AG04449 (cell line): ENCODE results near the gene ZNF236.

Experiments used
- CTCF ChIA-PET: fragments of 350-600 bp; formaldehyde crosslinking; extraction: SDS; loops from one replicate; lab custom pipeline; 2021; ENCODE audit warnings: antibody characterized with exemption; lab: Yijun Ruan, JAX
- POLR2A ChIA-PET: fragments of 400-600, 350-600 bp; formaldehyde crosslinking; extraction: SDS; loops from one replicate; lab custom pipeline; 2020; ENCODE audit warnings: antibody characterized with exemption, inconsistent platforms; lab: Yijun Ruan, JAX
- DNase-seq: peaks from one replicate; pipeline ENCODE4 v3.0.0-alpha.2; 2010; ENCODE audit warnings: low read depth, low spot score
- H3K4me3 ChIP-seq: 2 replicates; pipeline ENCODE4 v1.5.1; 2011; ENCODE audit warnings: low read depth, mild to moderate bottlenecking, control low read depth, low read length
- TF ChIP-seq, protein P1 (sequence below): IDR thresholded peaks from one replicate; pipeline ENCODE4 v1.5.1; 2011; ENCODE audit warnings: mild to moderate bottlenecking, moderate library complexity, low read length, control low read depth, inconsistent platforms; ENCODE audit not compliant: insufficient read depth; ENCODE audit errors: missing control alignments

ZNF236 gene

DNA sequence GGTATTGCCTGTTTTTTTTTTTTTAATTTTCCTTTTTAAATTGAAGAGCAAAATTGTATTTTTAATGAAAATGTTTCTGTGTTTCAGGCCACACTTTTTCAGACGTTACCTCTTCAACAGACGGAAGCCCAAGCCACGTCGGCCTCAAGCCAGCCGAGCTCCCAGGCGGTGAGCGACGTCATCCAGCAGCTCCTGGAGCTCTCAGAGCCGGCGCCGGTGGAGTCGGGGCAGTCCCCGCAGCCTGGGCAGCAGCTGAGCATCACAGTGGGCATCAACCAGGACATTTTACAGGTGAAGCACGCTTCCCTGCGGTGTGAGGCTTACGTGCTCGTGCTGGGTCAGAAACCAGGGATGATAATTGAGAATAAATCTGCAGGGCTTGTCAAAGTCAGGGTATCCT lies 57.7 kb downstream of the ZNF236 start:
- ChIA-PET POLR2A (no interaction called here), CTCF (no interaction called here)
- H3K4me3 ChIP-seq: no peak overlapping the region
- DNase-seq: no peak
- TF ChIP-seq, protein P1, sequence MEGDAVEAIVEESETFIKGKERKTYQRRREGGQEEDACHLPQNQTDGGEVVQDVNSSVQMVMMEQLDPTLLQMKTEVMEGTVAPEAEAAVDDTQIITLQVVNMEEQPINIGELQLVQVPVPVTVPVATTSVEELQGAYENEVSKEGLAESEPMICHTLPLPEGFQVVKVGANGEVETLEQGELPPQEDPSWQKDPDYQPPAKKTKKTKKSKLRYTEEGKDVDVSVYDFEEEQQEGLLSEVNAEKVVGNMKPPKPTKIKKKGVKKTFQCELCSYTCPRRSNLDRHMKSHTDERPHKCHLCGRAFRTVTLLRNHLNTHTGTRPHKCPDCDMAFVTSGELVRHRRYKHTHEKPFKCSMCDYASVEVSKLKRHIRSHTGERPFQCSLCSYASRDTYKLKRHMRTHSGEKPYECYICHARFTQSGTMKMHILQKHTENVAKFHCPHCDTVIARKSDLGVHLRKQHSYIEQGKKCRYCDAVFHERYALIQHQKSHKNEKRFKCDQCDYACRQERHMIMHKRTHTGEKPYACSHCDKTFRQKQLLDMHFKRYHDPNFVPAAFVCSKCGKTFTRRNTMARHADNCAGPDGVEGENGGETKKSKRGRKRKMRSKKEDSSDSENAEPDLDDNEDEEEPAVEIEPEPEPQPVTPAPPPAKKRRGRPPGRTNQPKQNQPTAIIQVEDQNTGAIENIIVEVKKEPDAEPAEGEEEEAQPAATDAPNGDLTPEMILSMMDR: no peak

DNA sequence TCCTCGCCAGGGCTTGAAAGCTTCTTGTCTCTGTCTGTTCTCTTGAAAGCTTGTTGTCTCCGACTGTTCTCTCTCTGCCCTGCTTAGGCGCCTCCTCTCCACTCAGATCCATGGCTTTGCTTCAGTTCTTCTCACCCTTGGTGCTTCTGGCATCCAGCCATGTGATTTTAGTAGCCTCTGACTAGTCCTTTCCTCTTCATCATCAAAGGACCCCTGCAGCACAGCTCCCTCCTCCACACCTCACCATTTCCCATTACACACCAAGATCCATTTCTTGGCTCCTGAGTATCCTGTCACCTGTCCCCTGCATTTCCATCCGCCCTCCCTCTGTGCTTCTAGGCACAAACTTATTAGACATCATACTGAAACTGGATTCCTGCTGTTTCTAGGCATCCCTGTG lies 59.4 kb downstream of the ZNF236 start:
- TF ChIP-seq, protein P1: no peak
- H3K4me3 ChIP-seq: no peak overlapping the region
- no peak for DNase-seq
- POLR2A ChIA-PET: no interaction called here
- CTCF ChIA-PET: interaction anchor here (1.6 kb wide), 1 partner anchor 9 kb away, joined by 5 read pairs; no protein-coding TSS in a partner anchor

DNA sequence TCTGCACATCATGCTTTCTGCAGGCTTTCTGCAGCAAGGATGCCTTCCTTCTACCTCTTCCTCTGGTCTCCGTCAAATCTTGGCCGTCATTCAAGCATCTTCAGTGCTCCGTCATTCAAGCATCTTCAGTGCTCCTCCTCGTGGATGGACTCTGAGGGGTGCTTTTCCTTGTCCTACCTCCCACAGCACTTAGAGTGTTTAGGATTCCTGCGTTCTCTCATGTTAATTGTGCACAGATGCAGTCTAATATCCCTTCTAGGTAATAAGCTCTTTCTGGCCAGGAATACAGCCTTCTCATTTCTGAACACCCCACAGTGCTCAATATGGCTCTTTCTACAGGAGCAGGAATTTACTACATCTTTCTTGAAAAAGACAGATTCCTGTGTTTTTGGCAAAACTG lies 59.8 kb downstream of the ZNF236 start:
- ChIA-PET POLR2A (no interaction called here), CTCF (interaction anchor here (1.6 to 1.7 kb wide), 2 partner anchors 9 to 79 kb away, joined by 5 to 9 read pairs; no protein-coding TSS in a partner anchor)
- TF ChIP-seq, protein P1: no peak
- DNase-seq: no peak
- H3K4me3 ChIP-seq: no peak overlapping the region

DNA sequence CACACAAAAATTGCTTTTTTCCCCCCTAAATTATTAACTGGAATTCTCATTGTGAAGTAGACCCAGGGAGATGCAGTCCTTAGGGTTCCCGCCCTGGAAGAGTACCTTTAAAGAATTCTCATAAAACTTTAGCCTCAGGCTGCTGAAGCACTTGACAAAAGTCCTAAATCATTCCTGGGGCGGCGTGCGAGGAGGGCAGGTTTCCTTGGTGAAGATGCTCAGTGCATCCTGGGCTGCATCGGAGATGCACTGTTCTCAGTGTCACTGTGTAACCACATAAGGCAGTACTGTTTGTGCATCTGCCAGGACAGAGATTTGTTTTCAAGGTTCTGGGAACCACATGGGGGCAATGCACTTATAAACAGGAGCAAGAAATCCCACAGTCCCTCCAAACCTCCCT lies 62.6 kb downstream of the ZNF236 start:
- TF ChIP-seq, protein P1: no peak
- CTCF ChIA-PET: interaction anchor here (1.0 kb wide), 1 partner anchor 9 kb away, joined by 3 read pairs; no protein-coding TSS in a partner anchor
- POLR2A ChIA-PET: no interaction called here
- DNase-seq: no peak
- H3K4me3 ChIP-seq: no peak overlapping the region

DNA sequence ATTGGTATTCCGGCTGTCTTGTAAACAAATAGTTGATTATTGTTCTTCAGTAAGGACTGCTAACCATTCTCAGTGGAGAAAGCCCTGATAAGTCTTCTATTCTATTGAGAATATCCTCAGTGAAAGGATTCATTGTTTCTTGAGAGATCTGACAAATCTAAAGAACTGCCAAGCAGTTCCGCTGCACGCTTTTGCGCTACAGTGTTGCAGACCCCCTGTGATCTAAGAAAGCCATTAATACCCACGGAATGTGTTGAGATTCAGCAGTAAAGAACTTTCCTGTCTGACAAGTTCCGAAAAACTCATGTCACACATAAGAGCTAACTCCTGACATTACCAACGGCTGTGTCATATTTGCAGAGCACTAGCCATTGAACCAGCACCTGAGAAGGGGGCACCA lies 63.8 kb downstream of the ZNF236 start:
- H3K4me3 ChIP-seq: no peak overlapping the region
- ChIA-PET CTCF (interaction anchor here (1.7 kb wide), 1 partner anchor 83 kb away, joined by 9 read pairs; no protein-coding TSS in a partner anchor), POLR2A (no interaction called here)
- TF ChIP-seq, protein P1: no peak
- DNase-seq: no peak

DNA sequence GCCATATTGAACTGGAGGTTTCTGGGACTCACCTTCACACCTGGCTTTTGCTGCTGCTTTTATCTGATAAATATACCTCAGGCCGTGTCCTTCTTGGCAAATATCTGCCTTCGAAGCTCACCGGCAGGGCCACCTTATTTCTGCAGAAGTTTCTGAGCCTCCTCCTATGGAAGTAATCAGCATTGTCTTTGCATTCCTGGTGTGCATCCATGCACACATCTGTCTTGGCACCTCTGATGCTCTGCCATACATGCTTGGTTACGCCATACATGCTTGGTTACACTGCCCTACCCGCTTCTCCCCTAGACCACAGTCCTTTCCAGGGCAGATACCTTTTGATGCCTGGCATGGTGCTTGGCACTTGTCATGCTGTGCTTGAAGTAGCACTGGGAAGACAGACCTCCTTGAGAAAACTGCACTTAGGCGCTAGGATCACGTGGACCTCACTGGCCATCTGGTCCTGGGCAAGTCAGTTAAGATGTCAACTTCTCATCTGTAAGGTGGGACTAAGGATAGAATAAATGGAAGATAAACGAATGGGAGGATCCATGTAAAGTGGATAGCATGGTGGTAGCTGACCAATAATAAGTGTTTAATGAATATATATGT lies 66.8 kb downstream of the ZNF236 start:
- no peak overlapping the region for H3K4me3 ChIP-seq
- TF ChIP-seq, protein P1: no peak
- ChIA-PET CTCF (no interaction called here), POLR2A (no interaction called here)
- no peak for DNase-seq
